Measurements from ENCODE around the gene RETN.

The RETN gene

DNA sequence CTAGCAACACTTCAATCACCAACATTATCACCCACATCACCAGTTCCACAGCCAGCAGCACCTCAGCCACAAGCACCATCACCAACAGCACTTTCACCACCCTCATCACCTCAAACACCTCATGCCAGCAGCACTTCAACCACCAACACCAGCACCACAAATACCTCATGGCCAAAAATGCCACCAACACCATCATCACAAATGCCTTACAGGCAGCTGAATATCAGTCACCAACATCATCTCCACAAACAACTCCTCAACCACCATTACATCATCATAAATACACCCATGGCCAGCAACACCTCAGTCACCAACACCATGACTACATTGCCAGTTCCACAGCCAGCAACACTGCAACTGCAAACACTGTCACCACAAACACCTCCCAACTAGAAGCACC is 22.6 kb downstream of the RETN start:
- Histone ChIP-seq H3K4me1 (ENCODE audit: control insufficient read depth, insufficient read depth, low read length, unreplicated experiment) (no peaks in the 10 kb centered on the region), H3K36me3 (ENCODE audit: insufficient read depth, low read length) (no peaks in the 10 kb centered on the region), H3K27me3 (ENCODE audit: insufficient read depth, low read length) (no peaks in the 10 kb centered on the region), H3K27ac (ENCODE audit: low read depth, low read length) (no peak overlapping the region), H2AFZ (ENCODE audit: low read length, unreplicated experiment) (no peak overlapping the region), H3K79me2 (ENCODE audit: control insufficient read depth, insufficient read depth, low read length, unreplicated experiment) (no peaks in the 10 kb centered on the region), H3K4me3 (ENCODE audit: low read depth, low read length) (no peak overlapping the region)

- peaks cover 7% of the 10 kb centered on the region for H3K27me3 ChIP-seq (ENCODE audit: insufficient read depth, low read length)
- no peaks in the 10 kb centered on the region for H3K36me3 ChIP-seq (ENCODE audit: insufficient read depth, low read length)
- H3K79me2 ChIP-seq (ENCODE audit: control insufficient read depth, insufficient read depth, low read length, unreplicated experiment), result no peaks in the 10 kb centered on the region
- H3K27ac ChIP-seq (ENCODE audit: low read depth, low read length), result no peak overlapping the region
- H3K4me1 ChIP-seq (ENCODE audit: control insufficient read depth, insufficient read depth, low read length, unreplicated experiment), result no peaks in the 10 kb centered on the region
- no peak overlapping the region for H2AFZ ChIP-seq (ENCODE audit: low read length, unreplicated experiment)
- H3K4me3 ChIP-seq (ENCODE audit: low read depth, low read length), result no peak overlapping the region
These were observed 23.7 kb downstream of the RETN start for GRCh38 chr19:7692417-7693088.

GRCh38 chr19:7694499-7694898 is 25.6 kb downstream of the RETN start:
- Histone ChIP-seq H3K27ac (ENCODE audit: low read depth, low read length) (no peak overlapping the region), H3K4me3 (ENCODE audit: low read depth, low read length) (no peak overlapping the region), H3K79me2 (ENCODE audit: control insufficient read depth, insufficient read depth, low read length, unreplicated experiment) (no peaks in the 10 kb centered on the region), H2AFZ (ENCODE audit: low read length, unreplicated experiment) (no peak overlapping the region), H3K27me3 (ENCODE audit: insufficient read depth, low read length) (peaks cover 20% of the 10 kb centered on the region), H3K36me3 (ENCODE audit: insufficient read depth, low read length) (no peaks in the 10 kb centered on the region), H3K4me1 (ENCODE audit: control insufficient read depth, insufficient read depth, low read length, unreplicated experiment) (no peaks in the 10 kb centered on the region)

DNA sequence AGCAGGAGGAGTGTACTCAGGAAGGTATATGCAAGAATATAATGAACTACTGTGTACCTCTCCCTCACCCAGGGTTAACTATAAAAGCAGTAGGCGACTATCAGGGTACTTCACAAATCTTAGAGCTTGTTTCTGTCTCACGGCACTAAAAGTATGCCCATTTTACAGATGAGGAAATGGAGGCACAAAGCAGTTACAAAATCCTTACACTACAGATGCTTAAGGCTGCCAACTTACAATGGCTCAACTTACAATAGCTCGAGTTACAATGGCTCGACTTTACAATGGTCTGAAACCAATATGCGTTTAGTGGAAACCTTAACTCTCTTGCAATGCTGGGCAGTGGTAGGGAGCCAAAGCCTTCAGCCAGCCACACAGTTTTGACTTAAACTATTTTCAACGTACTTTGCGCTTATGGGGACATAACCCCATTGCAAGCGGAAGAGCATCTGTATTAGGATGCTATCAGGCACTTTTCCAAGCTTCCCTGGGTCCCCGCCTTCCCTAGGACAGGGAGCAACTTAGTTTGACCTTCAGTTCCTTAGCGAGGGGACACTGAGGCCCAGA is 29.0 kb downstream of the RETN start:
- no peaks in the 10 kb centered on the region for H3K79me2 ChIP-seq (ENCODE audit: control insufficient read depth, insufficient read depth, low read length, unreplicated experiment)
- no peak overlapping the region for H3K27ac ChIP-seq (ENCODE audit: low read depth, low read length)
- no peak overlapping the region for H2AFZ ChIP-seq (ENCODE audit: low read length, unreplicated experiment)
- H3K36me3 ChIP-seq (ENCODE audit: insufficient read depth, low read length), result no peaks in the 10 kb centered on the region
- H3K4me3 ChIP-seq (ENCODE audit: low read depth, low read length), result no peak overlapping the region
- H3K27me3 ChIP-seq (ENCODE audit: insufficient read depth, low read length), result peaks cover 20% of the 10 kb centered on the region
- no peaks in the 10 kb centered on the region for H3K4me1 ChIP-seq (ENCODE audit: control insufficient read depth, insufficient read depth, low read length, unreplicated experiment)

DNA sequence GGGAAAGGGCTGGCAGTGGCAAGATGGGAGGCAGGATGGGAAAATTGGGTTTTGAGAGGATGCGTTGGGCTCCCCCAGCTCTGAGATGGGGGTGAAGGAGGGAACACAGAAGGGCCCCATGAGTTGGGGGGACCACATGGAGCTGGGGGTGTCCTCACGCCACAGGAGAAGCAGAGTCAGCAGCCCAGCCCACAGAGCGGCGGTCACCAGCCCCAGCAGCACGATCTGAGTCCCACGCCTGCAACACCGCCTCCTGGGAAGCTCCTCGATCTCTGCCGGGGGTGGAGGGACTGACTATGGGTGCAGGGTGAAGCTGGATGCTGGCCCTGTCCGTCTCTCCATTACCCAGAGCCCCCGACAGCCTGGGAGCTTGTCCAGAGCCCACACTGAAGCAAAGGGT is 29.7 kb downstream of the RETN start:
- H3K27ac ChIP-seq (ENCODE audit: low read depth, low read length), result no peak overlapping the region
- H3K79me2 ChIP-seq (ENCODE audit: control insufficient read depth, insufficient read depth, low read length, unreplicated experiment), result no peaks in the 10 kb centered on the region
- H3K36me3 ChIP-seq (ENCODE audit: insufficient read depth, low read length), result no peaks in the 10 kb centered on the region
- no peak overlapping the region for H2AFZ ChIP-seq (ENCODE audit: low read length, unreplicated experiment)
- H3K27me3 ChIP-seq (ENCODE audit: insufficient read depth, low read length), result peaks cover 20% of the 10 kb centered on the region
- no peak overlapping the region for H3K4me3 ChIP-seq (ENCODE audit: low read depth, low read length)
- no peaks in the 10 kb centered on the region for H3K4me1 ChIP-seq (ENCODE audit: control insufficient read depth, insufficient read depth, low read length, unreplicated experiment)

DNA sequence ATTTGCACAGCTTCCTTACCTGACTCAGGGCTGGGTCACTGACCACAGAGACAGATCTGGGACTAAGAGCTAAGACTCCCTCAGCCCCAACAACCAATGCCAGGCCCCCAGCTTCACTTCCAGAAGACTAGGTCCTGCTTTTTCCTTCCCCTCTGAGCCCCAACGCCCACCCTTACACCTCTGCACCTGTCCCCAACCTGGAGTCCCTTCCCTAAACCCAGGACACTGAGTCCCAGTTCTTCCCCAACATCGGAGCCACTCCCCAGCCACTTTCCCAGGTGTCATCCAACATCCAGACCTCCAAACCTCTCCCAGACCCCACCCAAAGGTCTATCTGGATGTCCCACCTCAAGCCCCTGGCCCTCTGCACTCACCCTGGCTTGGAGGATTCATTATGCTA is 30.2 kb downstream of the RETN start:
- H3K4me3 ChIP-seq (ENCODE audit: low read depth, low read length), result no peak overlapping the region
- H2AFZ ChIP-seq (ENCODE audit: low read length, unreplicated experiment), result no peak overlapping the region
- H3K79me2 ChIP-seq (ENCODE audit: control insufficient read depth, insufficient read depth, low read length, unreplicated experiment), result no peaks in the 10 kb centered on the region
- no peaks in the 10 kb centered on the region for H3K36me3 ChIP-seq (ENCODE audit: insufficient read depth, low read length)
- H3K27me3 ChIP-seq (ENCODE audit: insufficient read depth, low read length), result peaks cover 20% of the 10 kb centered on the region
- no peak overlapping the region for H3K27ac ChIP-seq (ENCODE audit: low read depth, low read length)
- no peaks in the 10 kb centered on the region for H3K4me1 ChIP-seq (ENCODE audit: control insufficient read depth, insufficient read depth, low read length, unreplicated experiment)

DNA sequence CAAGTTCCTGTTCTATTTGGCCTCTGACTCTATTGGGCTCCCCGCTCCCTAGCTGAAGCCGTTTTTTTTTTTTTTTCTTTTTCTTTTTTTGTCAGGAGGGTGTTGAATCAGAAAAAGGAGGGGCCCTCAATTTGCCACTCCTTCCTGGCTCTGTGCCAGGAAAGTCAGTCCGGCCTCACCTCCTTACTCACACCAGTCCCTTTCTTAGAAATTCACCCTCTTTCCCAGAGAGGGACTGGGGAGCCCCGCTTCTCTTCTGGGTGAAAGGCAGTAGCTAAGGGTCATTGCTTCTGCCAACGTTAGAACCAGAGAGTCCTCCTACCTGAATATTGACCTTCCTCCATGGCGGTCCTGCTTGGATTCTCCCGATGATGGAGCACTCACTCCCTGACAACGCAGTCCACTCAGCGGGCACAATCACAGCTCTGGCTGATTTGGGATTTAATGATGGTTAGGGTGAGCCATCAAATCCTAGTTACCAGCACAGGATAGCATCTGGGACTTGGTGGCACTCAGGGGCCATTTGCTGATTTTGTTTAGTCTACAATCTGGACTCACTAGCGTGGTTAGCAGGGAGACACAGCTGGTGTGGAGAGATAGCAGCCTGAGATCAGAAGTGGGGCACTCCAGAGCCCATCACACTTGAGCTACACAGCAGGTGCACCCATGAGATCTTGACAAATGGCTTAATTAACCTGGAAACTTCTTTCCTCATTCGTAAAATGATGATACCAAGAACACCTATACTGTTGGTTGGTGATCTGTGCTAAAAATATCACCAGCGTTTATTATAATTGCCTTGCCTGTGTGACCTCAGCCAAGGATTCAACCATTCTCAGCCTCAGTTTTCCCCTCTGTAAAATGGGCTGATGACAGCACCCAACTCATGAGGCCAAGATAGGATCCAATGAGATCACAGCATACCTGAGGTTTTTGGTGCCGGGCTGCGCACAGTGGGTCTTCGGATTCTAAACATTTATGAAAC is 30.9 kb downstream of the RETN start:
- Histone ChIP-seq H3K4me1 (ENCODE audit: control insufficient read depth, insufficient read depth, low read length, unreplicated experiment) (no peaks in the 10 kb centered on the region), H3K4me3 (ENCODE audit: low read depth, low read length) (no peak overlapping the region), H3K36me3 (ENCODE audit: insufficient read depth, low read length) (no peaks in the 10 kb centered on the region), H3K27ac (ENCODE audit: low read depth, low read length) (no peak overlapping the region), H2AFZ (ENCODE audit: low read length, unreplicated experiment) (no peak overlapping the region), H3K79me2 (ENCODE audit: control insufficient read depth, insufficient read depth, low read length, unreplicated experiment) (no peaks in the 10 kb centered on the region), H3K27me3 (ENCODE audit: insufficient read depth, low read length) (peaks cover 20% of the 10 kb centered on the region)

- Histone ChIP-seq H3K4me1 (ENCODE audit: control insufficient read depth, insufficient read depth, low read length, unreplicated experiment) (no peaks in the 10 kb centered on the region), H3K4me3 (ENCODE audit: low read depth, low read length) (no peak overlapping the region), H2AFZ (ENCODE audit: low read length, unreplicated experiment) (no peak overlapping the region), H3K36me3 (ENCODE audit: insufficient read depth, low read length) (no peaks in the 10 kb centered on the region), H3K79me2 (ENCODE audit: control insufficient read depth, insufficient read depth, low read length, unreplicated experiment) (no peaks in the 10 kb centered on the region), H3K27ac (ENCODE audit: low read depth, low read length) (no peak overlapping the region), H3K27me3 (ENCODE audit: insufficient read depth, low read length) (peaks cover 20% of the 10 kb centered on the region)
These were observed 32.3 kb downstream of the RETN start for GRCh38 chr19:7701049-7701653.

GRCh38 chr19:7701654-7702457 is 33.0 kb downstream of the RETN start, which contains the start of gene FCER2:
Gene FCER2, minus strand, starts transcription at chr19:7702131. Its CDS starts 2,371 bp downstream, at chr19:7699760.
- H3K36me3 ChIP-seq (ENCODE audit: insufficient read depth, low read length), result no peaks in the 10 kb centered on the region
- peaks cover 20% of the 10 kb centered on the region for H3K27me3 ChIP-seq (ENCODE audit: insufficient read depth, low read length)
- no peak within 1 kb of the TSS for H3K4me3 ChIP-seq (ENCODE audit: low read depth, low read length)

DNA sequence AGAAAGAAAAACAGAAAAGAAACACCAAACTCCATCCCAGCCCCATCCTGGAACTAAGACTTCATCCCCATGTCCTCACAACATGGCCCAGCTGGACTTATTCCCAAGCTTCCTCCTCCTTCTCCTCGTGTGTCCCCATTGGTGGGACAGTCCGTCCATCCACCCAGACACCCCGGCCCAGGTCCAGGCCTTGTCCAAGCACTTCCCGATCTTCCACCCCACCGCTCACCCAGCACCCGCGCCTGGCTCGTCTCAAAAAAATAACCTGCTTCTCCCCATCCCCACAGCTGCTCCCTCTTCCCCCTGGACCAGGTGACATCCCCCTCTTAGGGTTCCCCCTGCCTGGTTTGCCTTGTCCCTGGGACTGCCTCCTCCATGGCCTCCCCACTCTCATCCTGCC is 34.5 kb downstream of the RETN start:
- no peak overlapping the region for H2AFZ ChIP-seq (ENCODE audit: low read length, unreplicated experiment)
- no peak overlapping the region for H3K27ac ChIP-seq (ENCODE audit: low read depth, low read length)
- no peaks in the 10 kb centered on the region for H3K4me1 ChIP-seq (ENCODE audit: control insufficient read depth, insufficient read depth, low read length, unreplicated experiment)
- H3K79me2 ChIP-seq (ENCODE audit: control insufficient read depth, insufficient read depth, low read length, unreplicated experiment), result no peaks in the 10 kb centered on the region
- peaks cover 5% of the 10 kb centered on the region; the same call in 1 of the 2 replicates for H3K27me3 ChIP-seq (ENCODE audit: insufficient read depth, low read length)
- H3K36me3 ChIP-seq (ENCODE audit: insufficient read depth, low read length), result no peaks in the 10 kb centered on the region
- H3K4me3 ChIP-seq (ENCODE audit: low read depth, low read length), result no peak overlapping the region

More at GRCh38 chr19:7701654-7702457, 33.0 kb downstream of the RETN start, which contains the start of gene FCER2:
- no peak within 1 kb of the TSS for H3K27ac ChIP-seq (ENCODE audit: low read depth, low read length)
- H3K79me2 ChIP-seq (ENCODE audit: control insufficient read depth, insufficient read depth, low read length, unreplicated experiment), result no peaks in the 10 kb centered on the region
- H3K4me1 ChIP-seq (ENCODE audit: control insufficient read depth, insufficient read depth, low read length, unreplicated experiment), result no peaks in the 10 kb centered on the region
- no peak within 1 kb of the TSS for H2AFZ ChIP-seq (ENCODE audit: low read length, unreplicated experiment)

All from ACC112 (cell line).